Ascending aorta (tissue), 2 donors: Measurements from ENCODE around the gene HDAC7. TPM values are rescaled to one million over a fixed set of nuclear protein-coding genes. Genes with fewer than 3 reads are reported as not detected.

Experiments used
- DNase-seq, 2 donors: peaks; one replicate each; pipeline ENCODE4 v3.0.0-alpha.2; 2019; ENCODE audit warnings: low spot score in 2 of 2
- H3K27ac ChIP-seq, 2 donors: fragments of 200-600 bp; sonication (generic); one replicate each; pipeline ENCODE4 v1.5.1; 2016 to 2017; ENCODE audit warnings: mild to moderate bottlenecking in 1 of 2
- H3K27me3 ChIP-seq: fragments of 200-600 bp; sonication (generic); one replicate; pipeline ENCODE4 v1.5.1; 2017
- H3K36me3 ChIP-seq, 2 donors: fragments of 200-600 bp; sonication (generic); one replicate each; pipeline ENCODE4 v1.5.1; 2016
- H3K4me1 ChIP-seq, 2 donors: fragments of 200-600 bp; sonication (generic); one replicate each; pipeline ENCODE4 v1.5.1; 2016 to 2017; ENCODE audit warnings: mild to moderate bottlenecking in 1 of 2
- H3K4me3 ChIP-seq, 2 donors: fragments of 200-600 bp; sonication (generic); one replicate each; pipeline ENCODE4 v1.5.1; 2016 to 2017; ENCODE audit warnings: mild to moderate bottlenecking in 1 of 2
- H3K9me3 ChIP-seq, 2 donors: fragments of 200-600 bp; sonication (generic); one replicate each; pipeline ENCODE4 v1.5.1; 2016
- CTCF ChIP-seq, 3 experiments: fragments of 200-600 bp in 2 of 3; fragments of 450-650 bp in 1 of 3; sonication (generic) in 2 of 3; IDR thresholded peaks; one replicate each; pipeline ENCODE4 v1.5.1; 2016 to 2019; ENCODE audit warnings: antibody characterized with exemption in 3 of 3, mild to moderate bottlenecking in 1 of 3, moderate library complexity in 1 of 3
- intact Hi-C: fragments of 100-400 bp; cut with DNase I; formaldehyde crosslinking; loops from one replicate; pipeline ENCODE4 v1.15.1; 2023
- total RNA-seq: library from RNA; depleted of rRNA; stranded (reverse); fragments of >200 nt; gene quantifications from one replicate; pipeline ENCODE4 v1.1.0, GENCODE V29; 2016

Gene HDAC7
- total RNA-seq, 1 donor from 2014 or later, result 202 TPM

- no peaks in the 10 kb centered on the region for H3K9me3 ChIP-seq
- H3K27ac ChIP-seq, result peak overlapping the region in 1 of 2 donors; percentile 69
- H3K4me1 ChIP-seq, result peaks cover 0 to 3% of the 10 kb centered on the region in 2 donors
- no peak for DNase-seq
- H3K27me3 ChIP-seq, result no peaks in the 10 kb centered on the region
- intact Hi-C loops, result no loop called here
- no peak for TF ChIP-seq CTCF (IDR thresholded peaks at IDR 0.05)
- peaks cover 98 to 100% of the 10 kb centered on the region in 2 donors for H3K36me3 ChIP-seq
- H3K4me3 ChIP-seq, result no peak overlapping the region
Measured at GRCh38 chr12:47791351-47791746, 28.4 kb downstream of the HDAC7 start.

- peaks cover 0 to 3% of the 10 kb centered on the region in 2 donors for H3K4me1 ChIP-seq
- no peak for TF ChIP-seq CTCF (IDR thresholded peaks at IDR 0.05)
- peak overlapping the region; percentile 12 to 30 for H3K27ac ChIP-seq
- intact Hi-C loops, result no loop called here
- no peaks in the 10 kb centered on the region for H3K9me3 ChIP-seq
- peaks cover 98 to 100% of the 10 kb centered on the region in 2 donors for H3K36me3 ChIP-seq
- DNase-seq, result no peak
- H3K27me3 ChIP-seq, result no peaks in the 10 kb centered on the region
- H3K4me3 ChIP-seq, result no peak overlapping the region
Measured at GRCh38 chr12:47790676-47791350, 28.9 kb downstream of the HDAC7 start.

GRCh38 chr12:47789712-47790489 lies 29.8 kb downstream of the HDAC7 start:
- Histone ChIP-seq H3K27ac (peak overlapping the region in 1 of 2 donors; percentile 30), H3K4me1 (peaks cover 0 to 3% of the 10 kb centered on the region in 2 donors), H3K9me3 (no peaks in the 10 kb centered on the region), H3K36me3 (peaks cover 97 to 100% of the 10 kb centered on the region in 2 donors), H3K4me3 (no peak overlapping the region), H3K27me3 (no peaks in the 10 kb centered on the region)
- no peak for TF ChIP-seq CTCF (IDR thresholded peaks at IDR 0.05)
- no peak for DNase-seq
- intact Hi-C loops, result no loop called here

- no peak for TF ChIP-seq CTCF (IDR thresholded peaks at IDR 0.05)
- intact Hi-C loops, result no loop called here
Measured at GRCh38 chr12:47789141-47789540, 30.6 kb downstream of the HDAC7 start.

GRCh38 chr12:47787596-47788319 lies 31.9 kb downstream of the HDAC7 start:
- no peak for DNase-seq
- intact Hi-C loops, result no loop called here
- H3K36me3 ChIP-seq, result peaks cover 93 to 100% of the 10 kb centered on the region in 2 donors
- H3K27me3 ChIP-seq, result no peaks in the 10 kb centered on the region
- no peak for TF ChIP-seq CTCF (IDR thresholded peaks at IDR 0.05)
- no peaks in the 10 kb centered on the region for H3K9me3 ChIP-seq
- H3K4me1 ChIP-seq, result no peaks in the 10 kb centered on the region
- no peak overlapping the region for H3K4me3 ChIP-seq
- H3K27ac ChIP-seq, result peak overlapping the region in 1 of 2 donors; percentile 40

More at GRCh38 chr12:47789141-47789540, 30.6 kb downstream of the HDAC7 start:
- Histone ChIP-seq H3K9me3 (no peaks in the 10 kb centered on the region), H3K4me1 (peaks cover 0 to 3% of the 10 kb centered on the region in 2 donors), H3K36me3 (peaks cover 97 to 100% of the 10 kb centered on the region in 2 donors), H3K27me3 (no peaks in the 10 kb centered on the region), H3K4me3 (no peak overlapping the region), H3K27ac (no peak overlapping the region)
- no peak for DNase-seq
